Measurements from ENCODE around the gene PXT1. TPM values are rescaled to one million over a fixed set of nuclear protein-coding genes. Genes with fewer than 3 reads are reported as not detected.

PXT1 gene
- total RNA-seq, 3 donors from 2014 or later: 0.15 TPM; not detected in 2

GRCh38 chr6:36346486-36347273 is 96.0 kb downstream of the PXT1 start:
- intact Hi-C loops (cut with DNase I; ENCODE audit: low total_unique reads): no loop called here
- H3K36me3 ChIP-seq: no peaks in the 10 kb centered on the region
- no peaks in the 10 kb centered on the region for H3K27me3 ChIP-seq
- H3K4me3 ChIP-seq: no peak overlapping the region
- no peaks in the 10 kb centered on the region for H3K4me1 ChIP-seq
- DNase-seq (ENCODE audit: low spot score in 2 of 2): no peak
- TF ChIP-seq POLR2A (IDR thresholded peaks at IDR 0.05): no peak
- no peak for TF ChIP-seq POLR2AphosphoS5 (IDR thresholded peaks at IDR 0.05)
- TF ChIP-seq, protein P1, sequence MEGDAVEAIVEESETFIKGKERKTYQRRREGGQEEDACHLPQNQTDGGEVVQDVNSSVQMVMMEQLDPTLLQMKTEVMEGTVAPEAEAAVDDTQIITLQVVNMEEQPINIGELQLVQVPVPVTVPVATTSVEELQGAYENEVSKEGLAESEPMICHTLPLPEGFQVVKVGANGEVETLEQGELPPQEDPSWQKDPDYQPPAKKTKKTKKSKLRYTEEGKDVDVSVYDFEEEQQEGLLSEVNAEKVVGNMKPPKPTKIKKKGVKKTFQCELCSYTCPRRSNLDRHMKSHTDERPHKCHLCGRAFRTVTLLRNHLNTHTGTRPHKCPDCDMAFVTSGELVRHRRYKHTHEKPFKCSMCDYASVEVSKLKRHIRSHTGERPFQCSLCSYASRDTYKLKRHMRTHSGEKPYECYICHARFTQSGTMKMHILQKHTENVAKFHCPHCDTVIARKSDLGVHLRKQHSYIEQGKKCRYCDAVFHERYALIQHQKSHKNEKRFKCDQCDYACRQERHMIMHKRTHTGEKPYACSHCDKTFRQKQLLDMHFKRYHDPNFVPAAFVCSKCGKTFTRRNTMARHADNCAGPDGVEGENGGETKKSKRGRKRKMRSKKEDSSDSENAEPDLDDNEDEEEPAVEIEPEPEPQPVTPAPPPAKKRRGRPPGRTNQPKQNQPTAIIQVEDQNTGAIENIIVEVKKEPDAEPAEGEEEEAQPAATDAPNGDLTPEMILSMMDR (IDR thresholded peaks at IDR 0.05): no peak
- no peaks in the 10 kb centered on the region for H3K9me3 ChIP-seq
- no peak overlapping the region for H3K27ac ChIP-seq

GRCh38 chr6:36345681-36346466 is 96.8 kb downstream of the PXT1 start:
- Histone ChIP-seq H3K36me3 (no peaks in the 10 kb centered on the region), H3K4me1 (no peaks in the 10 kb centered on the region), H3K27me3 (no peaks in the 10 kb centered on the region), H3K9me3 (no peaks in the 10 kb centered on the region), H3K4me3 (no peak overlapping the region), H3K27ac (no peak overlapping the region)
- TF ChIP-seq POLR2AphosphoS5 (IDR thresholded peaks at IDR 0.05) (no peak), POLR2A (IDR thresholded peaks at IDR 0.05) (no peak)
- TF ChIP-seq, protein P1 (IDR thresholded peaks at IDR 0.05): no peak
- intact Hi-C loops (cut with DNase I; ENCODE audit: low total_unique reads): no loop called here
- no peak for DNase-seq (ENCODE audit: low spot score in 2 of 2)

- H3K4me3 ChIP-seq: no peak overlapping the region
- intact Hi-C loops (cut with DNase I; ENCODE audit: low total_unique reads): no loop called here
- no peaks in the 10 kb centered on the region for H3K4me1 ChIP-seq
- TF ChIP-seq, protein P1 (IDR thresholded peaks at IDR 0.05): no peak
- TF ChIP-seq POLR2A (IDR thresholded peaks at IDR 0.05): no peak
- TF ChIP-seq POLR2AphosphoS5 (IDR thresholded peaks at IDR 0.05): no peak
- H3K36me3 ChIP-seq: no peaks in the 10 kb centered on the region
- H3K27me3 ChIP-seq: no peaks in the 10 kb centered on the region
- H3K9me3 ChIP-seq: no peaks in the 10 kb centered on the region
- DNase-seq (ENCODE audit: low spot score in 2 of 2): no peak
- no peak overlapping the region for H3K27ac ChIP-seq
Measured at GRCh38 chr6:36343109-36343680, 99.5 kb downstream of the PXT1 start.

- H3K27me3 ChIP-seq: no peaks in the 10 kb centered on the region
- H3K4me1 ChIP-seq: no peaks in the 10 kb centered on the region
- no peaks in the 10 kb centered on the region for H3K36me3 ChIP-seq
- intact Hi-C loops (cut with DNase I; ENCODE audit: low total_unique reads): no loop called here
- peak; percentile 46 to 75 for DNase-seq (ENCODE audit: low spot score in 2 of 2)
- H3K27ac ChIP-seq: peak overlapping the region in 1 of 2 donors; percentile 49
- H3K9me3 ChIP-seq: no peaks in the 10 kb centered on the region
- H3K4me3 ChIP-seq: peak overlapping the region; percentile 0 to 55 (median 18)
- TF ChIP-seq POLR2AphosphoS5 (IDR thresholded peaks at IDR 0.05) (no peak), POLR2A (IDR thresholded peaks at IDR 0.05) (no peak)
- TF ChIP-seq, protein P1 (IDR thresholded peaks at IDR 0.05): peak; percentile 76 to 91 (median 81)
Measured at GRCh38 chr6:36340618-36341454, 101.8 kb downstream of the PXT1 start.

Other genes with a start within 250 kb of the PXT1 start
- gene BRPF3, start 246.1 kb downstream of the PXT1 start, total RNA-seq: 10 to 100 TPM; 18.9 to 26.5 (median 25.8) TPM
- not detected for gene PNPLA1, start 172.8 kb downstream of the PXT1 start, total RNA-seq
- under 1 TPM in 1 of 3 donors, not detected in 2; under 0.01 TPM for gene BNIP5, start 106.0 kb downstream of the PXT1 start, total RNA-seq
- gene ETV7, start 55.2 kb downstream of the PXT1 start, total RNA-seq: under 1 TPM; 0.44 to 0.98 (median 0.80) TPM
- gene KCTD20, start 146 bp upstream of the PXT1 start, total RNA-seq: 10 to 100 TPM; 59.4 to 64.5 (median 61.6) TPM
- gene STK38, start 104.6 kb upstream of the PXT1 start, total RNA-seq: 10 to 100 TPM; 27.5 to 39.4 (median 31.4) TPM
- 100 to 1,000 TPM; 163 to 425 (median 276) TPM for gene SRSF3, start 151.5 kb upstream of the PXT1 start, total RNA-seq
- 100 to 1,000 TPM; 125 to 144 (median 143) TPM for gene CDKN1A, start 235.9 kb upstream of the PXT1 start, total RNA-seq

All from breast epithelium (tissue), 4 donors.